HG03520 (cell line): ENCODE results near the gene WASF2.

ENCODE experiments used
- ATAC-seq: cut with Tn5 transposase; IDR thresholded peaks from one replicate; pipeline ENCODE4 v1.9.1; 2021; ENCODE audit warnings: mild to moderate bottlenecking, moderate library complexity; ENCODE audit not compliant: unreplicated experiment

Gene WASF2

DNA sequence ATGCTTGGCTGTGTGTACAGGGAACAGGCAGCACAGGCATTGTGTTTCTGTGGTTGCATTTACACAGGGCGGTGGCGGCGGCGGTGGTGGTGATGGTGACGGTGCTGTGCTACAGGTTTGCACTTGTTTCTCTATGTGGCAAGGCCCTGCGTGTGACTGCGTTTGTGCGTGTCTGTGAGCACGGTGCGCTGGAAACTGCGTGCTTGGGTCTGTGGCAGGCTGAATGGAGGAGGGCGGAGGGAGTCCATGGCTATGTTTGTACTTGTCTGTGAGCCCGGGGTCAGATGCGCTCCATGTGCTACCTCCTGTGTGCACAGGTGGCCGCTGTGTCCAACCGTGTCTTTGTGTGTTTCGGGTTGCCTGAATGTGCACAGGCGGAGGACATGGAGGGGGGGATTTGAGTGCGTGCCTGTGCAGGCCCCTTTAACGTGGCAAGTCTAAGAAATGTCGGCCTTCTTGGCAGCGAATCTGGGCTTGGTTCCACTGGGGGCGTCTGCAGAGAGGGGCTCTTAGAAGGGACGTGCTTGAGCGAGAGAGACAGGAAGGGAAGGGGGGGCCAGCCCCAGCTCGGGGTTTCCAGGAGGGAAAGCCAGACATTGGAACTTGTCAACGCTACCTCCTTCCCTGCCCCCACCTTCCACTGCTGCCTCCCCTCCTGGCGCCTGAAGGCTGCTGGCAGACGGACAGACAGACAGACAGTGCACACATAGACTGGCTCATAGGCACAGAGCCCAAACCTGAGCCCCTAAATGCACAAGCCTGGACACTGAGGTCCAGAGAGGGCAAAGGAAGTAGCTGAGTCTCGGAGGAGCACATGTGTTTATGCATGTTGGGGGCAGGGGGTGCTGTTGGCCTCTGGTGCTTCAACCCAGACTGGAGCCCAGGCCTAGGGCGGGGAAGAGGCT lies 32.7 kb upstream of the WASF2 start:
- no peak for ATAC-seq

GRCh38 chr1:27521861-27522431 lies 32.0 kb upstream of the WASF2 start:
- no peak for ATAC-seq

DNA sequence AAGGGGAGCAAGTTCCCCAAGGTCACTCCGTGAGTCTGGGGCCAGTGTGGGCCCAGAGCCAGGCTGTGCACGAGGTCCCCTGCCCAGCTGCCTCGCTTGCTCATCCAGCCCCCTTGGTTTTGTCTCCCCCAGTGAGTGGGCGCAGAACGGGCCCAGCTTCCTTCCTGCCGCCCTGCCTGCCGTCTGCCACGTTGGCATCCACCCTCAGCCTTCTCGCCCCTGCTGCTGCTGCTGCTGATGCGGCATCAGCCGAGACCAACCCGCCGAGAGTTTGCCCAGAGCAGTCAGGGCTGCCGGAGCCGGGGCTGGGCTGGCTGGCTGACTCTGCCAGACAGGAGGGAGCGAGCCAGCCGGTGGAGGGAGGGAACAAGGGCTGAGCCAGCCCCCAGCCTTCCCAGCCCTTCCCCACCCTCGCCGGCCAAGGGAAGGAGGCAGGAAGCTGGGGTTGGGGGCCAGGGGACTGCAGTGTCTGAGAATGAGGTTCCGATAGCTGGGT lies 31.4 kb upstream of the WASF2 start:
- no peak for ATAC-seq

GRCh38 chr1:27520651-27521050 lies 30.7 kb upstream of the WASF2 start:
- ATAC-seq, result no peak

GRCh38 chr1:27519331-27520258 lies 29.6 kb upstream of the WASF2 start:
- ATAC-seq, result no peak

- ATAC-seq, result no peak
These were observed 28.8 kb upstream of the WASF2 start for GRCh38 chr1:27518808-27519207.

DNA sequence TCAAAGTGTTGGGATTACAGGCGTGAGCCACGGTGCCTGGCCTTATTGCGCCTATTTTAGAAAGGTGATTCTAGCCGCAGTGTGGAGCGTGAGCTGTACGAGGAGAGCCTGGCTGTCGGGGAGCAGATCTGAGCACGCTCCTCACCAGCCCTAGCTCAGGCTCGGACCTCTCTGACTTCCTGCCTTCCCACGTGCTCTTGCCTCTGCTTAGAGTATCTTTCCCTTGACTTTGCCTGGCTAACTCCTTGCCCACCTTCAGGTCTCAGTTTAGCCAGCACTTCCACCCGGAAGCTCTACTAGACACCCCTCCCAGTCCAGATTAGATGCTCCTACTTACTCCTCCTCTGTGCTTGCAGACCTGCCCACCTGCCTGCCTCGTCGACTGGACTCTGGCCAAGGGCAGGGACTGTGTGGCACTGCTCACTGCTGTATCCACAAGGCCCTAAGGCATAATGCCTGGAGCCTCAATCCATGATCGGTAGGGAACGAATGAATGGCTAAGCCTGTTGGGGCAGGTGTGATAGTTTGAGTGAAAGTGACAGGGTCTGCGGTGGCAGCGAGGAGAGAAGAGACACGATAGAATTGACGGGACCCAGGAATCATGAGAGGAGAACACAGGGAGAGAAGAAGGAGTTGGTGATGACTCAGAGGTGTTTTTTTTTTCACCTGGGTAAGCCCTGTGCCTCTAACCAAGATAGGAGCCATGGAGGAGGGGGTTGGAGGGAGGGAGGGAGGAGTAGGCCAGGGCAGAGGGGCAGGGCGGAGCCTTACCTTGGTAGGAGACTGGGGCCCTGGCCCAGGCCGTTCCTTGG lies 28.1 kb upstream of the WASF2 start:
- no peak for ATAC-seq

- no peak for ATAC-seq
These were observed 27.3 kb upstream of the WASF2 start for GRCh38 chr1:27517301-27517700.

DNA sequence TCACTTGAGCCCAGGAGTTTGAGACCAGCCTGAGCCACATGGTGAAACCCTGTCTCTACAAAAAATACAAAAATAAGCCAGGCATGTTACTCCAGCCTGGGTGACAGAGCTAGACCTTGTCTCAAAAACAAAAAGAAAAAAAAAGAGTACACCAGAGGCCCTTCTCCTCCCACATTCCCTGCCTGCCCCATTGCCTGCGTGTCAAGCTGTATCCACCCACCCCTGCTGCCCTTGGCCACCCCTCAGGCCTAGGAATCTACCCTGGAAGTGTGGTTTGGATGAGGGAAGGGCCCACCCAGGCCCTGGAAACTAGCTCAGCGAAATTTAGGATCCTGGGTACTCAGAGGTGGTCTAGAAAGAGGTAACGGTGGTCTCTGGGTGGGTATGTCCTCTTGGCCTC lies 25.7 kb upstream of the WASF2 start:
- no peak for ATAC-seq

DNA sequence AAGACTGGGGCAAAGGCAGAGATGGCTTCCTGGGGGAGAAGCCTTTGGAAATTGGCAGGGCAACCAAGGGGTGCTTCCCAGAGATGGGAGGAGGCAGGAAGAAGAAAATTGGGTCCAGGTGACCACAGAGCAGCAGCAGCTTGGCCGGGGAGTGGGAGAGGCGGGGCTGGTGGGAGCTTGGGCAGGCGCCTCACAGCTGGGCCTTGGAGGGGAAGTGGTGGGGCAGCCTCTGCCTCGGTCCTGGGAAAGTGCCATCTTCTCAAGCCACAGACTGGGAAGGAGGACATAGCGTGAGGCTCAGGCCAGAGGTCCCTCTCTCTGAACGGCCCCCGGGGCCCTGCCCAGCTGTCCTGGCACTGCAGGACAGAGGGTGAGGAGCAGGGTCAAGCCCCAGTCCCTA lies 24.0 kb upstream of the WASF2 start:
- no peak for ATAC-seq

DNA sequence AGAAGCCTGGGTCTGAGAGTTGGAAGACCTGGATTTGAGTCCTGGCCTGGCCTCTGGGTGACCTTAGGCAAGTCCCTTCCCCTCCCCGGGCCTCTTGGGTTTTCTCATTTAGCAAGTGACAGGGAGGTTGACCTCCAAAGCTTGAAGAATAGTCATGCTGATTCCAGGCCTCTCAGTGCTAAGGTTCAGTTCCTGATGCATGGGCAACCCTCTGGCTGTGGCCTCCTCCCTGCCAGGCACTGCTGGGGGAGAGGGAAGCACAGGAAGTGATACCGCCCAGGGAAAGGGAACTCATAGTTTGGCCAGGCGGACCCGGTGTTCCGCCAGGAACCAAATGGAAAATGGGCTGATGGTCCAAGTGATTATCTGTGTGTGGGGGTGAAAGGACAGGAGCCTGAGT lies 23.6 kb upstream of the WASF2 start:
- no peak for ATAC-seq

DNA sequence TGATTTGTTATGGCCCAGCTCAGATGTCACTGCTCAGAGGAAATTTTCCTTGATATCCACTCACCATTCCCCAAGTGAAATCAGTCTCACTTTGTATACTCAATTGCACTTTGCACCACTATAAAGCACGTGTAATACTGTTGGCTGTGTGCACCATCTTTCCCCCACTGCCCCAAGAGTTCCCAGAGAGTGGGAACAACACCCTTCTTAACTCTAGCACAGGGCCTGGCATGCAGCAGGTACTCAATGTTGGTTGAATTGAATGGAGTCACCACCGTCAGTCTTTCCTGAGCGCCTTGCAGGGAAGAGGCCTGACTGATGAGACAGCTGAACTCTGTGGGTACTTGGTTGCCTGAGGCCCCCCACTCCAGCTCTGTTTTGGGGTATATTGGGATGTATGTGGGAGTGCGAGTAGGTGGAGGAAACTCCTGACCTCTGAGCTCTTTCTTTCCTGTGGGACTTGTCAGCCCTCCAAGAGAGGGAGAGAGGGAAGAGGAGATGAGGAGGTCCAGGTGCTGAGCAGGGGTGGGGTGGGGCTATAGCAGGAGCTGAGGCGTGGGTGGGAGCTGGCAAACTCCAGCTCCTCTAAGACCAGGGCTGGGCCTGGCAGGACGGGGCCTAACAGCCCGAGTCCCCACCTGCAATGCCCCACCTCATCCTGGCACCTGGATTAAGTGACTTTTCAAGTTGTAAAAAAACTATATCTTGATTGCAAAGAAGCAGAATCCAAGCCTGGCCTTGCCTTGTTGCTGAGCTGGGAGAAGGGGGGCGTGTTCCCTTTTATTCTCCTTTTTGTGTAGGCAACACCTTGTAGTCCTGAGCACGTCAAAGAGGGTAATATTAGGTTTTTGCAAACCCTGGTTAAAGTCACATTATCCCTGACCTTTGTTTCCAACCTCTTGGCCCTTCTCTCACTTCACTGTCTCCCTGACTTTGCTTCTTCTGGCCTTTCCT lies 19.4 kb upstream of the WASF2 start:
- ATAC-seq, result no peak

DNA sequence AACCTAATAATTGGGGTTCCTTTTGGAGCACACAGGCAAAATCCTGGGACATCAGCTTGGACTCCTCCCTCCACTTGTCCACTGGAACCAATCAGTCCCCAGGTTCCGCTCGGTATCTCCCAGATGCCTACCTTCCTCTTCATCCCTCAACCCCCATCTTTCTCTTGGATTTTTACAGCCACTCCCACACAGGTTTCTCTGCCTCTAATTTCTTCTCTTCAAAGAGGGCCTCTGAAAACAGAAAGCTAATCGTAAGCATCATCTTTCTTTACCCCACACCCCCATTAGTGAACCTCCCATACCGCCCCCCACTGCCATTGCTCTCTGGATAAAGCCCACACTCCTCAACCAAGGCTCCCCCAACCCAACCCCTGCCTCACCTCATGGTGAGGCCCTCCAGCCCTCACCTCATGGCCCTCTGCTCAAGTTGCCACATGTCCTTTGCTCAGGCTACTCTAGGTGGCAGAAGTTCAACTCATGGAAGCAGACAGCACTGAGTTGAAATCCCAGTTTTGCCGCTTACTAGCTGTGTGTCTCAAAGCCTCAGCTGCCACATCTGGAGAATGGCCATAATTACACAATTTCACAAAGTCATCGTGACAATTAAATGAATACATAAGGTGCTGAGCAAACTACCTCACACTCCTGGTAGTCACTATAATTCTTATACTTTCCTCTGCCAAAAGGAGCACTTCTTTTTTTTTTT lies 18.1 kb upstream of the WASF2 start:
- ATAC-seq, result no peak

DNA sequence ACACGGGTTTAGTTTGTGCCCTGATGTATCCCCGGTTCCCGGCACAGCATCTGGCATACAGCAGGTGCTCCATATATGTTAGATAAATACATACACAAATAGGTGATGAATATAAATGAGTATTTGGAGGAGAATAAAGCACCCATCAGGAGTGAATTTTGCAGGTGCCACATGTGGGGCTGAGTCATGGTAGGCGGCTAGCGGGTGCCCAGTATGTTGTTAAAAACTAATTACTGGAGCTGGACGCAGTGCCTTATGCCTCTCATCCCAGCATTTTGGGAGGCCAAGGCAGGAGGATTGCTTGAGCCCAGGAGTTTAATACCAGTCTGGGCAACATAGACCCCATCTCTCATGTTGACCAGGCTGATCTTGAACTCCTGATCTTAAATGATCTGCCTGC lies 16.7 kb upstream of the WASF2 start:
- ATAC-seq, result no peak

GRCh38 chr1:27505420-27505680 lies 15.4 kb upstream of the WASF2 start:
- no peak for ATAC-seq

DNA sequence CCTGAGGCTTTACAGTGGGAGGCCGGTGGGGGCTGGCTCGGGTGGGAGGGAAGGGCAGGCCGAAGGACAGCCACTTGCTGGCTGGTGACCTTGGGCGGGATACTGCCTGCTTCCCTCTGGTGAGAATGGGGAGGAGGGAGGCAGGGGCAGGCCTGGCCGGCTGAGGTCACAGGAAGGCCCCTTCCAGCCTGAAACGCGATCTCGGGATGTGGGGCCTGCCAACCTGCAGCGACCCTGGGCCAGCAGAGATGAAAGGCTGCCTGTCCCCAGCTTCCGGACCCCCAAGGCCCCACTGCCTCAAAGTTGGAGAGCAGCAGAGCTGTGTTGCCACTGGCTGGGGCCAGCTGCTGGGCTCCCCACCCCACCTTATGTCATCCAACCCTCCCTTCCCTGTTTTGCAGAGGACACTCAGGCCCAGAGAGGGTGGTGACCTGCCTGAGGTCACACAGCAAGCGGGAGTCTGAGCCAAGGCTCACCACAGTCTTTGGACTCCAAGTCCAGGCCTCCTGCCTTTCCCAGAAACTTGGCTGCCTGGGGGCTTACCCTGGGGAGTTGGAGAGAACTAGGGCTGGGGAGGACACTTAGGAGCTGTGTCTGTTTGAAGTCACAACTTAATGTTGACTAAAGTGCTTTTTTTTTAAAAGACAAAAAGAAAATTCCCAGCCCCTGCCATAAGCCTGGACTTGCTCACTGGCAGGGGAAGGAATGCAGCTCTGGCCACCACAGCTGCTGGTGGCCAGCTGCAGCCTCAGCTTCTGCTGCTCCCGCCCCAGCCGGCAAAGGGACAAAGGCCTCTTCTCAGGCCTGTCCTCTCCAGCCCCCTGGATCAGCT lies 14.8 kb upstream of the WASF2 start:
- ATAC-seq, result no peak

GRCh38 chr1:27503844-27504587 lies 14.0 kb upstream of the WASF2 start:
- ATAC-seq, result no peak
